Hepatocyte (in vitro differentiated cells): ENCODE data around the gene KRTAP9-6.

Source experiments
- EZH2 ChIP-seq: fragments of 200-600 bp; sonication (generic); IDR thresholded peaks from 2 replicates; pipeline ENCODE4 v1.6.1; 2016; ENCODE audit warnings: antibody characterized with exemption, mild to moderate bottlenecking, borderline replicate concordance
- TF ChIP-seq, protein P1 (sequence below): fragments of 200-600 bp; sonication (generic); IDR thresholded peaks from 2 replicates; pipeline ENCODE4 v1.5.1; 2016; ENCODE audit warnings: antibody characterized with exemption, mild to moderate bottlenecking; ENCODE audit not compliant: poor library complexity

GRCh38 chr17:41308251-41308917 is 43.2 kb downstream of the KRTAP9-6 start:
- TF ChIP-seq, protein P1, sequence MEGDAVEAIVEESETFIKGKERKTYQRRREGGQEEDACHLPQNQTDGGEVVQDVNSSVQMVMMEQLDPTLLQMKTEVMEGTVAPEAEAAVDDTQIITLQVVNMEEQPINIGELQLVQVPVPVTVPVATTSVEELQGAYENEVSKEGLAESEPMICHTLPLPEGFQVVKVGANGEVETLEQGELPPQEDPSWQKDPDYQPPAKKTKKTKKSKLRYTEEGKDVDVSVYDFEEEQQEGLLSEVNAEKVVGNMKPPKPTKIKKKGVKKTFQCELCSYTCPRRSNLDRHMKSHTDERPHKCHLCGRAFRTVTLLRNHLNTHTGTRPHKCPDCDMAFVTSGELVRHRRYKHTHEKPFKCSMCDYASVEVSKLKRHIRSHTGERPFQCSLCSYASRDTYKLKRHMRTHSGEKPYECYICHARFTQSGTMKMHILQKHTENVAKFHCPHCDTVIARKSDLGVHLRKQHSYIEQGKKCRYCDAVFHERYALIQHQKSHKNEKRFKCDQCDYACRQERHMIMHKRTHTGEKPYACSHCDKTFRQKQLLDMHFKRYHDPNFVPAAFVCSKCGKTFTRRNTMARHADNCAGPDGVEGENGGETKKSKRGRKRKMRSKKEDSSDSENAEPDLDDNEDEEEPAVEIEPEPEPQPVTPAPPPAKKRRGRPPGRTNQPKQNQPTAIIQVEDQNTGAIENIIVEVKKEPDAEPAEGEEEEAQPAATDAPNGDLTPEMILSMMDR: no peak
- no peak for TF ChIP-seq EZH2
